Mucosa of stomach (tissue), 1 donor: ENCODE measurements around the gene FAM234A.

Source experiments
- H3K27me3 ChIP-seq: one replicate; pipeline ENCODE4 v1.7.0; 2013; ENCODE audit warnings: mild to moderate bottlenecking, low read length; ENCODE audit not compliant: control insufficient read depth, insufficient read depth
- H3K36me3 ChIP-seq: one replicate; pipeline ENCODE4 v1.7.0; 2013; ENCODE audit warnings: low read length; ENCODE audit not compliant: control insufficient read depth, insufficient read depth
- H3K4me1 ChIP-seq: one replicate; pipeline ENCODE4 v1.7.0; 2013; ENCODE audit warnings: mild to moderate bottlenecking, low read length; ENCODE audit not compliant: control insufficient read depth, insufficient read depth
- H3K4me3 ChIP-seq: one replicate; pipeline ENCODE4 v1.7.0; 2013; ENCODE audit warnings: low read length
- H3K9ac ChIP-seq: one replicate; pipeline ENCODE4 v1.7.0; 2013; ENCODE audit warnings: mild to moderate bottlenecking, low read length, moderate library complexity
- H3K9me3 ChIP-seq: one replicate; pipeline ENCODE4 v1.7.0; 2013; ENCODE audit warnings: mild to moderate bottlenecking, low read length, moderate library complexity; ENCODE audit not compliant: control insufficient read depth
- donor health status: Pancreatic carcinoma.

FAM234A gene

GRCh38 chr16:303760-304505 lies 69.3 kb downstream of the FAM234A start:
- peaks cover 5% of the 10 kb centered on the region for H3K36me3 ChIP-seq
- no peaks in the 10 kb centered on the region for H3K9me3 ChIP-seq
- H3K4me3 ChIP-seq: no peak overlapping the region
- no peak overlapping the region for H3K9ac ChIP-seq
- H3K27me3 ChIP-seq: no peaks in the 10 kb centered on the region
- no peaks in the 10 kb centered on the region for H3K4me1 ChIP-seq

GRCh38 chr16:305916-306626 lies 71.5 kb downstream of the FAM234A start:
- H3K4me3 ChIP-seq: no peak overlapping the region
- H3K9me3 ChIP-seq: no peaks in the 10 kb centered on the region
- no peaks in the 10 kb centered on the region for H3K27me3 ChIP-seq
- no peak overlapping the region for H3K9ac ChIP-seq
- H3K4me1 ChIP-seq: no peaks in the 10 kb centered on the region
- peaks cover 5% of the 10 kb centered on the region for H3K36me3 ChIP-seq

- Histone ChIP-seq H3K9me3 (no peaks in the 10 kb centered on the region), H3K4me3 (no peak overlapping the region), H3K9ac (no peak overlapping the region), H3K4me1 (no peaks in the 10 kb centered on the region), H3K27me3 (no peaks in the 10 kb centered on the region), H3K36me3 (peaks cover 5% of the 10 kb centered on the region)
Observed at GRCh38 chr16:306911-307370, 72.3 kb downstream of the FAM234A start.

GRCh38 chr16:307691-308312 lies 73.2 kb downstream of the FAM234A start:
- H3K9ac ChIP-seq: no peak overlapping the region
- no peaks in the 10 kb centered on the region for H3K4me1 ChIP-seq
- no peak overlapping the region for H3K4me3 ChIP-seq
- H3K36me3 ChIP-seq: peaks cover 7% of the 10 kb centered on the region
- no peaks in the 10 kb centered on the region for H3K9me3 ChIP-seq
- no peaks in the 10 kb centered on the region for H3K27me3 ChIP-seq

- Histone ChIP-seq H3K27me3 (no peaks in the 10 kb centered on the region), H3K36me3 (peaks cover 20% of the 10 kb centered on the region), H3K9me3 (no peaks in the 10 kb centered on the region), H3K4me1 (no peaks in the 10 kb centered on the region), H3K4me3 (no peak overlapping the region), H3K9ac (no peak overlapping the region)
Observed at GRCh38 chr16:309476-309875, 74.9 kb downstream of the FAM234A start.

GRCh38 chr16:311725-312124 lies 77.1 kb downstream of the FAM234A start:
- Histone ChIP-seq H3K4me3 (no peak overlapping the region), H3K9ac (no peak overlapping the region), H3K9me3 (no peaks in the 10 kb centered on the region), H3K27me3 (no peaks in the 10 kb centered on the region), H3K4me1 (no peaks in the 10 kb centered on the region), H3K36me3 (peaks cover 20% of the 10 kb centered on the region)

- Histone ChIP-seq H3K4me1 (no peaks in the 10 kb centered on the region), H3K9ac (no peak overlapping the region), H3K36me3 (peaks cover 15% of the 10 kb centered on the region), H3K27me3 (no peaks in the 10 kb centered on the region), H3K9me3 (no peaks in the 10 kb centered on the region), H3K4me3 (no peak overlapping the region)
Observed at GRCh38 chr16:314351-314750, 79.7 kb downstream of the FAM234A start.

GRCh38 chr16:314795-315299 lies 80.2 kb downstream of the FAM234A start:
- Histone ChIP-seq H3K4me1 (no peaks in the 10 kb centered on the region), H3K36me3 (peaks cover 15% of the 10 kb centered on the region), H3K9me3 (no peaks in the 10 kb centered on the region), H3K9ac (no peak overlapping the region), H3K4me3 (no peak overlapping the region), H3K27me3 (no peaks in the 10 kb centered on the region)
